HepG2 (cell line): ENCODE measurements around the gene CXXC5. TPM values are rescaled to one million over a fixed set of nuclear protein-coding genes. Genes with fewer than 3 reads are reported as not detected.

ENCODE experiments used
- CEBPG ChIP-seq: IDR thresholded peaks from 2 replicates; pipeline ENCODE4 v1.6.1; 2016
- FOSL2 ChIP-seq: sonication (generic); formaldehyde crosslinking; IDR thresholded peaks from 2 replicates; pipeline ENCODE4 v1.4.0; 2020; ENCODE audit warnings: missing genetic modification reagents
- HNF4A ChIP-seq: sonication (generic); formaldehyde crosslinking; IDR thresholded peaks from 2 replicates; pipeline ENCODE4 v1.4.0; 2020; ENCODE audit warnings: missing genetic modification reagents
- HNRNPK ChIP-seq: fragments of 200-400 bp; formaldehyde crosslinking; IDR thresholded peaks from 2 replicates; pipeline ENCODE4 v1.6.1; 2018; ENCODE audit warnings: low read length, low read depth, moderate library complexity, mild to moderate bottlenecking; ENCODE audit not compliant: poor library complexity, severe bottlenecking
- LCORL ChIP-seq, 2 experiments: fragments of 450-650 bp in 1 of 2; sonication (generic) in 1 of 2; formaldehyde crosslinking in 1 of 2; IDR thresholded peaks; 2 replicates each; pipeline versions ENCODE4 v1.5.0 to v1.6.1; 2017 to 2020; ENCODE audit warnings: antibody characterized with exemption in 1 of 2, missing genetic modification reagents in 1 of 2
- MAZ ChIP-seq, 2 experiments: sonication (generic) in 1 of 2; formaldehyde crosslinking in 1 of 2; IDR thresholded peaks; 2 replicates each; pipeline versions ENCODE4 v1.5.0 to v1.6.1; 2012 to 2020; ENCODE audit warnings: low read depth in 2 of 2, mild to moderate bottlenecking in 2 of 2, borderline replicate concordance in 1 of 2, improper control_type of control experiment in 1 of 2, low read length in 1 of 2, missing genetic modification reagents in 1 of 2, moderate library complexity in 1 of 2
- MEIS2 ChIP-seq: sonication (generic); formaldehyde crosslinking; IDR thresholded peaks from 2 replicates; pipeline ENCODE4 v1.9.0; 2021; ENCODE audit warnings: mild to moderate bottlenecking, missing genetic modification reagents
- MTA1 ChIP-seq: sonication (generic); formaldehyde crosslinking; IDR thresholded peaks from 2 replicates; pipeline ENCODE4 v1.4.0; 2020; ENCODE audit warnings: missing genetic modification reagents, mild to moderate bottlenecking, borderline replicate concordance
- POGZ ChIP-seq: sonication (generic); formaldehyde crosslinking; IDR thresholded peaks from 2 replicates; pipeline ENCODE4 v1.4.0; 2020; ENCODE audit warnings: mild to moderate bottlenecking, missing genetic modification reagents
- POLR2AphosphoS5 ChIP-seq: IDR thresholded peaks from 2 replicates; pipeline ENCODE4 v1.6.1; 2012; ENCODE audit warnings: low read depth, low read length
- REL ChIP-seq: sonication (generic); formaldehyde crosslinking; conservative IDR thresholded peaks from 2 replicates; pipeline ENCODE4 v1.8.0; 2022; ENCODE audit warnings: mild to moderate bottlenecking, missing genetic modification reagents, moderate library complexity
- SCMH1 ChIP-seq: sonication (generic); formaldehyde crosslinking; IDR thresholded peaks from 2 replicates; pipeline ENCODE4 v1.9.0; 2021; ENCODE audit warnings: missing genetic modification reagents, mild to moderate bottlenecking, borderline replicate concordance
- SKI ChIP-seq: fragments of 450-650 bp; IDR thresholded peaks from one replicate; pipeline ENCODE4 v1.6.1; 2018; ENCODE audit warnings: mild to moderate bottlenecking; ENCODE audit not compliant: partially characterized antibody
- SRSF9 ChIP-seq: fragments of 200-400 bp; formaldehyde crosslinking; IDR thresholded peaks from 2 replicates; pipeline ENCODE4 v1.6.1; 2018; ENCODE audit warnings: borderline replicate concordance, mild to moderate bottlenecking, low read depth, low read length; ENCODE audit not compliant: insufficient read depth, poor library complexity, severe bottlenecking
- ZNF12 ChIP-seq: sonication (generic); formaldehyde crosslinking; IDR thresholded peaks from 2 replicates; pipeline ENCODE4 v1.5.0; 2020; ENCODE audit warnings: missing genetic modification reagents
- ZNF510 ChIP-seq: sonication (generic); formaldehyde crosslinking; IDR thresholded peaks from 2 replicates; pipeline ENCODE4 v1.4.0; 2020; ENCODE audit warnings: low read depth, mild to moderate bottlenecking, missing genetic modification reagents
- ZNF713 ChIP-seq: sonication (generic); formaldehyde crosslinking; IDR thresholded peaks from 2 replicates; pipeline ENCODE4 v1.4.0; 2020; ENCODE audit warnings: mild to moderate bottlenecking, missing genetic modification reagents
- polyA plus RNA-seq, 8 experiments: library from polyadenylated mRNA; depleted of rRNA in 3 of 8; stranded (reverse) in 7 of 8; unstranded in 1 of 8; fragments of >200 nt; fragmentation: Illumina TruSeq in 4 of 8; extraction: Trizol in 4 of 8; gene quantifications; 2 replicates each; pipeline versions ENCODE4 v1.2.1 to v1.2.3, GENCODE V29; 2011 to 2016; ENCODE audit warnings: low read depth in 4 of 8, missing spikeins in 1 of 8, mixed read lengths in 1 of 8; ENCODE audit not compliant: insufficient read depth in 1 of 8
- total RNA-seq, 5 experiments: library from RNA; depleted of rRNA; stranded (reverse); fragments of >200 nt; fragmentation: Illumina TruSeq; extraction: Trizol; gene quantifications; 2 replicates each; pipeline ENCODE4 v1.2.3, GENCODE V29; 2016; ENCODE audit warnings: low read depth in 1 of 5
- TF ChIP-seq, protein P1 (sequence below): sonication (generic); formaldehyde crosslinking; IDR thresholded peaks from 2 replicates; pipeline ENCODE4 v1.4.0; 2020; ENCODE audit warnings: mild to moderate bottlenecking, missing genetic modification reagents
- TF ChIP-seq, protein P2 (sequence below), 2 experiments: sonication (generic) in 1 of 2; formaldehyde crosslinking in 1 of 2; IDR thresholded peaks; 2 replicates each; pipeline versions ENCODE4 v1.4.0 to v1.6.1; 2018 to 2020; ENCODE audit warnings: missing genetic modification reagents in 2 of 2, borderline replicate concordance in 1 of 2, low read depth in 1 of 2, mild to moderate bottlenecking in 1 of 2, missing biosample characterization in 1 of 2
- TF ChIP-seq, protein P3 (sequence below): IDR thresholded peaks from 2 replicates; pipeline ENCODE4 v1.4.0; 2020; ENCODE audit warnings: mild to moderate bottlenecking, missing genetic modification reagents
- TF ChIP-seq, protein P4 (sequence below): IDR thresholded peaks from 2 replicates; pipeline ENCODE4 v1.6.1; 2012; ENCODE audit warnings: inconsistent platforms

CXXC5 gene
- total and polyA plus RNA-seq, 2 of the 13 experiments (the other 11 are each of a cell fraction or from before 2014, with no cell fraction given) = 32.3 to 33.0 TPM

- TF ChIP-seq MAZ (IDR thresholded peaks at IDR 0.05; ENCODE audit: borderline replicate concordance, low read depth, low read length) = peak; percentile 64; the same call in 1 of the 2 replicates
- TF ChIP-seq MAZ (CRISPR knock-in tag; IDR thresholded peaks at IDR 0.05; ENCODE audit: low read depth) = peak; percentile 51; the same call in 1 of the 2 replicates
- TF ChIP-seq ZNF510 = 0 out of 2 replicates have a peak, but pooled peaks have one; percentile 62
- peak; percentile 71 for TF ChIP-seq HNRNPK
- TF ChIP-seq POLR2AphosphoS5 = peak; percentile 27; the same call in 1 of the 2 replicates
- 0 out of 2 replicates have a peak, but pooled peaks have one; percentile 10 for TF ChIP-seq MEIS2 (CRISPR knock-in tag)
- TF ChIP-seq MTA1 (CRISPR knock-in tag) = peak; percentile 41; the same call in 1 of the 2 replicates
- TF ChIP-seq, protein P1, sequence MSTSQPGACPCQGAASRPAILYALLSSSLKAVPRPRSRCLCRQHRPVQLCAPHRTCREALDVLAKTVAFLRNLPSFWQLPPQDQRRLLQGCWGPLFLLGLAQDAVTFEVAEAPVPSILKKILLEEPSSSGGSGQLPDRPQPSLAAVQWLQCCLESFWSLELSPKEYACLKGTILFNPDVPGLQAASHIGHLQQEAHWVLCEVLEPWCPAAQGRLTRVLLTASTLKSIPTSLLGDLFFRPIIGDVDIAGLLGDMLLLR (CRISPR knock-in tag) = 0 out of 2 replicates have a peak, but pooled peaks have one; percentile 32
- TF ChIP-seq, protein P2, sequence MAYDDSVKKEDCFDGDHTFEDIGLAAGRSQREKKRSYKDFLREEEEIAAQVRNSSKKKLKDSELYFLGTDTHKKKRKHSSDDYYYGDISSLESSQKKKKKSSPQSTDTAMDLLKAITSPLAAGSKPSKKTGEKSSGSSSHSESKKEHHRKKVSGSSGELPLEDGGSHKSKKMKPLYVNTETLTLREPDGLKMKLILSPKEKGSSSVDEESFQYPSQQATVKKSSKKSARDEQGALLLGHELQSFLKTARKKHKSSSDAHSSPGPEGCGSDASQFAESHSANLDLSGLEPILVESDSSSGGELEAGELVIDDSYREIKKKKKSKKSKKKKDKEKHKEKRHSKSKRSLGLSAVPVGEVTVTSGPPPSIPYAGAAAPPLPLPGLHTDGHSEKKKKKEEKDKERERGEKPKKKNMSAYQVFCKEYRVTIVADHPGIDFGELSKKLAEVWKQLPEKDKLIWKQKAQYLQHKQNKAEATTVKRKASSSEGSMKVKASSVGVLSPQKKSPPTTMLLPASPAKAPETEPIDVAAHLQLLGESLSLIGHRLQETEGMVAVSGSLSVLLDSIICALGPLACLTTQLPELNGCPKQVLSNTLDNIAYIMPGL (CRISPR knock-in tag; IDR thresholded peaks at IDR 0.05; ENCODE audit: borderline replicate concordance in 1 of 2, low read depth in 1 of 2) = peak; percentile 18 to 23; a peak in 1 of 4 replicates
- TF ChIP-seq HNF4A (CRISPR knock-in tag) = 0 out of 2 replicates have a peak, but pooled peaks have one; percentile 4
- no peak for TF ChIP-seq SRSF9
- 0 out of 2 replicates have a peak, but pooled peaks have one; percentile 75 for TF ChIP-seq REL (CRISPR knock-in tag)
- no peak for TF ChIP-seq ZNF713 (CRISPR knock-in tag)
- TF ChIP-seq LCORL (IDR thresholded peaks at IDR 0.05) = no peak
- peak; percentile 59; the same call in 1 of the 2 replicates for TF ChIP-seq LCORL (CRISPR knock-in tag; IDR thresholded peaks at IDR 0.05)
- TF ChIP-seq FOSL2 (CRISPR knock-in tag) = peak; percentile 97
- TF ChIP-seq ZNF12 (CRISPR knock-in tag) = peak; percentile 49; the same call in 1 of the 2 replicates
- TF ChIP-seq SCMH1 (CRISPR knock-in tag) = no peak
- 0 out of 2 replicates have a peak, but pooled peaks have one; percentile 11 for TF ChIP-seq CEBPG (CRISPR knock-in tag)
- TF ChIP-seq, protein P3, sequence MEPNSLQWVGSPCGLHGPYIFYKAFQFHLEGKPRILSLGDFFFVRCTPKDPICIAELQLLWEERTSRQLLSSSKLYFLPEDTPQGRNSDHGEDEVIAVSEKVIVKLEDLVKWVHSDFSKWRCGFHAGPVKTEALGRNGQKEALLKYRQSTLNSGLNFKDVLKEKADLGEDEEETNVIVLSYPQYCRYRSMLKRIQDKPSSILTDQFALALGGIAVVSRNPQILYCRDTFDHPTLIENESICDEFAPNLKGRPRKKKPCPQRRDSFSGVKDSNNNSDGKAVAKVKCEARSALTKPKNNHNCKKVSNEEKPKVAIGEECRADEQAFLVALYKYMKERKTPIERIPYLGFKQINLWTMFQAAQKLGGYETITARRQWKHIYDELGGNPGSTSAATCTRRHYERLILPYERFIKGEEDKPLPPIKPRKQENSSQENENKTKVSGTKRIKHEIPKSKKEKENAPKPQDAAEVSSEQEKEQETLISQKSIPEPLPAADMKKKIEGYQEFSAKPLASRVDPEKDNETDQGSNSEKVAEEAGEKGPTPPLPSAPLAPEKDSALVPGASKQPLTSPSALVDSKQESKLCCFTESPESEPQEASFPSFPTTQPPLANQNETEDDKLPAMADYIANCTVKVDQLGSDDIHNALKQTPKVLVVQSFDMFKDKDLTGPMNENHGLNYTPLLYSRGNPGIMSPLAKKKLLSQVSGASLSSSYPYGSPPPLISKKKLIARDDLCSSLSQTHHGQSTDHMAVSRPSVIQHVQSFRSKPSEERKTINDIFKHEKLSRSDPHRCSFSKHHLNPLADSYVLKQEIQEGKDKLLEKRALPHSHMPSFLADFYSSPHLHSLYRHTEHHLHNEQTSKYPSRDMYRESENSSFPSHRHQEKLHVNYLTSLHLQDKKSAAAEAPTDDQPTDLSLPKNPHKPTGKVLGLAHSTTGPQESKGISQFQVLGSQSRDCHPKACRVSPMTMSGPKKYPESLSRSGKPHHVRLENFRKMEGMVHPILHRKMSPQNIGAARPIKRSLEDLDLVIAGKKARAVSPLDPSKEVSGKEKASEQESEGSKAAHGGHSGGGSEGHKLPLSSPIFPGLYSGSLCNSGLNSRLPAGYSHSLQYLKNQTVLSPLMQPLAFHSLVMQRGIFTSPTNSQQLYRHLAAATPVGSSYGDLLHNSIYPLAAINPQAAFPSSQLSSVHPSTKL = peak; percentile 27; the same call in 1 of the 2 replicates
- TF ChIP-seq, protein P4, sequence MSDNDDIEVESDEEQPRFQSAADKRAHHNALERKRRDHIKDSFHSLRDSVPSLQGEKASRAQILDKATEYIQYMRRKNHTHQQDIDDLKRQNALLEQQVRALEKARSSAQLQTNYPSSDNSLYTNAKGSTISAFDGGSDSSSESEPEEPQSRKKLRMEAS = peak; percentile 81
- TF ChIP-seq POGZ (CRISPR knock-in tag) = 0 out of 2 replicates have a peak, but pooled peaks have one; percentile 16
- peak; percentile 35 for TF ChIP-seq SKI
These were observed 48.9 kb downstream of the CXXC5 start (continued) for GRCh38 chr5:139696894-139697658.
